Loucy (cell line): Measurements from ENCODE around the gene MYBBP1A.

Experiments
- EZH2phosphoT487 ChIP-seq: fragments of 200-600 bp; IDR thresholded peaks from 2 replicates; pipeline ENCODE4 v1.6.1; 2018; ENCODE audit warnings: antibody characterized with exemption, mild to moderate bottlenecking, moderate library complexity, borderline replicate concordance
- TF ChIP-seq, protein P1 (sequence below): fragments of 200-600 bp; sonication (generic); conservative IDR thresholded peaks from 2 replicates; pipeline ENCODE4 v1.5.1; 2014; ENCODE audit warnings: mild to moderate bottlenecking, antibody characterized with exemption, low read length

GRCh38 chr17:4503283-4504025, 51.7 kb downstream of the MYBBP1A start:
- TF ChIP-seq, protein P1, sequence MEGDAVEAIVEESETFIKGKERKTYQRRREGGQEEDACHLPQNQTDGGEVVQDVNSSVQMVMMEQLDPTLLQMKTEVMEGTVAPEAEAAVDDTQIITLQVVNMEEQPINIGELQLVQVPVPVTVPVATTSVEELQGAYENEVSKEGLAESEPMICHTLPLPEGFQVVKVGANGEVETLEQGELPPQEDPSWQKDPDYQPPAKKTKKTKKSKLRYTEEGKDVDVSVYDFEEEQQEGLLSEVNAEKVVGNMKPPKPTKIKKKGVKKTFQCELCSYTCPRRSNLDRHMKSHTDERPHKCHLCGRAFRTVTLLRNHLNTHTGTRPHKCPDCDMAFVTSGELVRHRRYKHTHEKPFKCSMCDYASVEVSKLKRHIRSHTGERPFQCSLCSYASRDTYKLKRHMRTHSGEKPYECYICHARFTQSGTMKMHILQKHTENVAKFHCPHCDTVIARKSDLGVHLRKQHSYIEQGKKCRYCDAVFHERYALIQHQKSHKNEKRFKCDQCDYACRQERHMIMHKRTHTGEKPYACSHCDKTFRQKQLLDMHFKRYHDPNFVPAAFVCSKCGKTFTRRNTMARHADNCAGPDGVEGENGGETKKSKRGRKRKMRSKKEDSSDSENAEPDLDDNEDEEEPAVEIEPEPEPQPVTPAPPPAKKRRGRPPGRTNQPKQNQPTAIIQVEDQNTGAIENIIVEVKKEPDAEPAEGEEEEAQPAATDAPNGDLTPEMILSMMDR, result no peak
- no peak for TF ChIP-seq EZH2phosphoT487
